CD4-positive, alpha-beta T cell treated with Interleukin-12 subunit alpha and Interleukin-12 subunit beta, for 1 hour (primary cell): ENCODE measurements around the gene LIPH.
"Not testable (repeated sequence)": the region's sequence is repeated elsewhere in the genome, so short reads cannot be mapped to it uniquely, and the experiment has no call there.

ENCODE experiments used
- DNase-seq: peaks from one replicate; pipeline ENCODE4 v3.0.0-alpha.2; 2020

LIPH gene

GRCh38 chr3:185552358-185552877 is at the start of gene LIPH:
Gene LIPH (minus strand): TSS chr3:185552588. CDS start chr3:185552471, 117 bp downstream.
- no peak for DNase-seq

- no peak for DNase-seq
These were observed 43.1 kb upstream of the LIPH start for GRCh38 chr3:185595526-185595925.

- no peak for DNase-seq
These were observed 41.7 kb upstream of the LIPH start for GRCh38 chr3:185594073-185594472.

GRCh38 chr3:185586686-185587039 is 34.3 kb upstream of the LIPH start:
- DNase-seq, result no peak

GRCh38 chr3:185585859-185586685 is 33.7 kb upstream of the LIPH start, which contains the start of gene SENP2:
Gene SENP2 (plus strand): TSS chr3:185586295. CDS start chr3:185586414, 119 bp downstream.
- DNase-seq, result peak; percentile 100

- no peak for DNase-seq
These were observed 33.1 kb upstream of the LIPH start for GRCh38 chr3:185585518-185585858.

- no peak for DNase-seq
These were observed 32.3 kb upstream of the LIPH start for GRCh38 chr3:185584686-185585085.

GRCh38 chr3:185583925-185584324 is 31.5 kb upstream of the LIPH start:
- no peak for DNase-seq

- DNase-seq, result peak; percentile 64
These were observed 30.5 kb upstream of the LIPH start for GRCh38 chr3:185582871-185583270.

GRCh38 chr3:185582236-185582635 is 29.8 kb upstream of the LIPH start:
- DNase-seq, result no peak

- DNase-seq, result peak; percentile 78
These were observed 22.9 kb upstream of the LIPH start for GRCh38 chr3:185575108-185575869.

GRCh38 chr3:185572183-185572582 is 19.8 kb upstream of the LIPH start:
- DNase-seq, result no peak

- DNase-seq, result no peak
These were observed 9.6 kb upstream of the LIPH start for GRCh38 chr3:185561958-185562357.

- no peak for DNase-seq
These were observed 9.1 kb upstream of the LIPH start for GRCh38 chr3:185561374-185561943.

GRCh38 chr3:185560676-185561075 is 8.3 kb upstream of the LIPH start:
- DNase-seq, result no peak

GRCh38 chr3:185559706-185560090 is 7.3 kb upstream of the LIPH start:
- DNase-seq, result no peak

GRCh38 chr3:185558395-185558794 is 6.0 kb upstream of the LIPH start:
- no peak for DNase-seq

GRCh38 chr3:185556640-185557039 is 4.3 kb upstream of the LIPH start:
- DNase-seq, result not testable (repeated sequence)

- DNase-seq, result no peak
These were observed 3.5 kb upstream of the LIPH start for GRCh38 chr3:185555860-185556347.

- no peak for DNase-seq
These were observed 2.7 kb upstream of the LIPH start for GRCh38 chr3:185555101-185555501.

GRCh38 chr3:185549651-185550111 is 2.7 kb downstream of the LIPH start:
- no peak for DNase-seq

GRCh38 chr3:185549122-185549521 is 3.3 kb downstream of the LIPH start:
- no peak for DNase-seq

- DNase-seq, result no peak
These were observed 11.7 kb downstream of the LIPH start for GRCh38 chr3:185540695-185541094.
